DMS79 treated with DMSO at 0.1 percent for 48 hours (cell line): ENCODE results near the gene CHTF18.
"Not testable (repeated sequence)": the region's sequence is repeated elsewhere in the genome, so short reads cannot be mapped to it uniquely, and the experiment has no call there.

Source experiments
- DNase-seq: peaks from one replicate; lab custom pipeline; 2025; lab: John Stamatoyannopoulos, UW

Gene CHTF18

GRCh38 chr16:776298-776697, 12.1 kb upstream of the CHTF18 start:
- not testable (repeated sequence) for DNase-seq

- no peak for DNase-seq
These were observed 11.6 kb upstream of the CHTF18 start for GRCh38 chr16:776824-777223.

GRCh38 chr16:777826-778225, 10.6 kb upstream of the CHTF18 start:
- no peak for DNase-seq

- no peak for DNase-seq
These were observed 10.0 kb upstream of the CHTF18 start for GRCh38 chr16:778447-778846.

- no peak for DNase-seq
These were observed 9.4 kb upstream of the CHTF18 start for GRCh38 chr16:778909-779527.

GRCh38 chr16:779561-779960, 8.9 kb upstream of the CHTF18 start:
- DNase-seq: no peak

- no peak for DNase-seq
These were observed 8.1 kb upstream of the CHTF18 start for GRCh38 chr16:780296-780695.

- DNase-seq: no peak
These were observed 6.9 kb upstream of the CHTF18 start for GRCh38 chr16:781346-782010.

GRCh38 chr16:782258-782657, 6.2 kb upstream of the CHTF18 start:
- no peak for DNase-seq

- peak; percentile 65 for DNase-seq
These were observed 5.5 kb upstream of the CHTF18 start for GRCh38 chr16:782766-783403.

- no peak for DNase-seq
These were observed 4.8 kb upstream of the CHTF18 start for GRCh38 chr16:783404-784161.

GRCh38 chr16:784431-784830, 4.0 kb upstream of the CHTF18 start:
- DNase-seq: no peak

GRCh38 chr16:785563-786535, 2.6 kb upstream of the CHTF18 start:
- no peak for DNase-seq

- no peak for DNase-seq
These were observed 976 bp upstream of the CHTF18 start for GRCh38 chr16:787321-787966.

- DNase-seq: no peak
These were observed 432 bp upstream of the CHTF18 start, which contains the start of gene RPUSD1 for GRCh38 chr16:787978-788398. TSS of gene RPUSD1 (minus strand) at chr16:788381. CDS start at chr16:787737, 644 bp downstream.

GRCh38 chr16:789191-789850, 901 bp downstream of the CHTF18 start:
- DNase-seq: no peak

GRCh38 chr16:790086-790485, 1.7 kb downstream of the CHTF18 start:
- DNase-seq: no peak

GRCh38 chr16:791131-791530, 2.7 kb downstream of the CHTF18 start:
- DNase-seq: no peak

- no peak for DNase-seq
These were observed 4.0 kb downstream of the CHTF18 start for GRCh38 chr16:792221-792995.

- no peak for DNase-seq
These were observed 5.0 kb downstream of the CHTF18 start for GRCh38 chr16:793414-793813.
